Stimulated activated CD8-positive, alpha-beta memory T cell treated with anti-CD3 and anti-CD28 coated beads, Interleukin-15, amount 100 ng/mL, for 4 hours (primary cell): ENCODE data around the gene ETHE1.

Experiments
- DNase-seq, 2 donors: peaks; one replicate each; pipeline ENCODE4 v3.0.0-alpha.2; 2020; ENCODE audit warnings: low read depth in 2 of 2

ETHE1 gene

GRCh38 chr19:43465468-43466120 lies 61.4 kb downstream of the ETHE1 start, which contains the start of gene LYPD3:
Gene LYPD3 (minus strand): TSS chr19:43465608. CDS start chr19:43465571, 37 bp downstream.
- no peak for DNase-seq

- DNase-seq, result no peak
Measured at GRCh38 chr19:43464134-43464775, 62.7 kb downstream of the ETHE1 start.

- DNase-seq, result peak; percentile 98 to 99
Measured at GRCh38 chr19:43463381-43464133, 63.4 kb downstream of the ETHE1 start.

GRCh38 chr19:43462785-43463380 lies 64.1 kb downstream of the ETHE1 start:
- DNase-seq, result no peak

GRCh38 chr19:43462383-43462782 lies 64.6 kb downstream of the ETHE1 start:
- DNase-seq, result no peak

- DNase-seq, result no peak
Measured at GRCh38 chr19:43461303-43461702, 65.7 kb downstream of the ETHE1 start.

- DNase-seq, result no peak
Measured at GRCh38 chr19:43460362-43461016, 66.5 kb downstream of the ETHE1 start.

GRCh38 chr19:43457809-43458208 lies 69.2 kb downstream of the ETHE1 start:
- DNase-seq, result no peak
